ENCODE results near the gene MRPL48. TPM values are rescaled to one million over a fixed set of nuclear protein-coding genes. Genes with fewer than 3 reads are reported as not detected.

Gene MRPL48
- total and polyA plus RNA-seq, 4 donors = 12.6 to 34.1 (median 20.0) TPM

DNA sequence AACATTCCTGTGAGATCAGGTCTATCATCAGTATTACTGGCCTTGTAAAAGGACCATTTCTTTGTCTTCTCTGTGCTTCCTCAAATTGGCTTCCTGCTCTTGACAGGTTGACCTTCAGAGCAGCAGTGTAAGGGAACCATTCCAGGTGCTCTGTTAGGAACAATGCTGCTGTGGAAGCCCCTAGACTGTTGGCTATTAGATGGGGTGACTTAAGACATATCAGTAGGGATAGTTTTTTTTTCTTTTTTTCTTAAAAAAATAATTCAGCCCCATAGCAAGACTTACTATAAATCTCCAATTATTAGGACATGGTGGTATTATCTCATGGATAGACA is 51.4 kb downstream of the MRPL48 start:
- H3K36me3 ChIP-seq (ENCODE audit: control insufficient read depth in 4 of 4, insufficient read depth in 3 of 4, low read depth in 1 of 4, low read length in 3 of 4) = peaks cover 1 to 11% (median 6%) of the 10 kb centered on the region in 4 donors
- H3K27me3 ChIP-seq (ENCODE audit: control insufficient read depth in 4 of 4, insufficient read depth in 4 of 4, low read length in 3 of 4) = no peaks in the 10 kb centered on the region
- H3K9ac ChIP-seq (ENCODE audit: low read depth in 1 of 2, low read length in 2 of 2) = no peak overlapping the region
- DNase-seq (ENCODE audit: low spot score) = no peak
- no peak overlapping the region for H3K27ac ChIP-seq (ENCODE audit: low read depth in 1 of 2, low read length in 2 of 2)
- no peaks in the 10 kb centered on the region for H3K4me1 ChIP-seq (ENCODE audit: control insufficient read depth in 4 of 4, insufficient read depth in 4 of 4, low read length in 3 of 4)
- no peaks in the 10 kb centered on the region for H3K9me3 ChIP-seq (ENCODE audit: control insufficient read depth in 4 of 4, low read length in 3 of 4)
- H3K4me3 ChIP-seq (ENCODE audit: low read depth in 1 of 3, low read length in 3 of 3) = no peak overlapping the region
- TF ChIP-seq NR2F2 (IDR thresholded peaks at IDR 0.05) (no peak), HNF4G (IDR thresholded peaks at IDR 0.05) (no peak), SP1 (IDR thresholded peaks at IDR 0.05) (no peak), RXRA (IDR thresholded peaks at IDR 0.05) (no peak), TAF1 (conservative IDR thresholded peaks at IDR 0.05) (no peak), RAD21 (IDR thresholded peaks at IDR 0.05) (no peak)
- TF ChIP-seq, protein P1, sequence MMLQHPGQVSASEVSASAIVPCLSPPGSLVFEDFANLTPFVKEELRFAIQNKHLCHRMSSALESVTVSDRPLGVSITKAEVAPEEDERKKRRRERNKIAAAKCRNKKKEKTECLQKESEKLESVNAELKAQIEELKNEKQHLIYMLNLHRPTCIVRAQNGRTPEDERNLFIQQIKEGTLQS (IDR thresholded peaks at IDR 0.05) = no peak
- TF ChIP-seq, protein P2, sequence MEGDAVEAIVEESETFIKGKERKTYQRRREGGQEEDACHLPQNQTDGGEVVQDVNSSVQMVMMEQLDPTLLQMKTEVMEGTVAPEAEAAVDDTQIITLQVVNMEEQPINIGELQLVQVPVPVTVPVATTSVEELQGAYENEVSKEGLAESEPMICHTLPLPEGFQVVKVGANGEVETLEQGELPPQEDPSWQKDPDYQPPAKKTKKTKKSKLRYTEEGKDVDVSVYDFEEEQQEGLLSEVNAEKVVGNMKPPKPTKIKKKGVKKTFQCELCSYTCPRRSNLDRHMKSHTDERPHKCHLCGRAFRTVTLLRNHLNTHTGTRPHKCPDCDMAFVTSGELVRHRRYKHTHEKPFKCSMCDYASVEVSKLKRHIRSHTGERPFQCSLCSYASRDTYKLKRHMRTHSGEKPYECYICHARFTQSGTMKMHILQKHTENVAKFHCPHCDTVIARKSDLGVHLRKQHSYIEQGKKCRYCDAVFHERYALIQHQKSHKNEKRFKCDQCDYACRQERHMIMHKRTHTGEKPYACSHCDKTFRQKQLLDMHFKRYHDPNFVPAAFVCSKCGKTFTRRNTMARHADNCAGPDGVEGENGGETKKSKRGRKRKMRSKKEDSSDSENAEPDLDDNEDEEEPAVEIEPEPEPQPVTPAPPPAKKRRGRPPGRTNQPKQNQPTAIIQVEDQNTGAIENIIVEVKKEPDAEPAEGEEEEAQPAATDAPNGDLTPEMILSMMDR (IDR thresholded peaks at IDR 0.05; ENCODE audit: low read depth, low read length, missing input control) = no peak
- TF ChIP-seq, protein P3, sequence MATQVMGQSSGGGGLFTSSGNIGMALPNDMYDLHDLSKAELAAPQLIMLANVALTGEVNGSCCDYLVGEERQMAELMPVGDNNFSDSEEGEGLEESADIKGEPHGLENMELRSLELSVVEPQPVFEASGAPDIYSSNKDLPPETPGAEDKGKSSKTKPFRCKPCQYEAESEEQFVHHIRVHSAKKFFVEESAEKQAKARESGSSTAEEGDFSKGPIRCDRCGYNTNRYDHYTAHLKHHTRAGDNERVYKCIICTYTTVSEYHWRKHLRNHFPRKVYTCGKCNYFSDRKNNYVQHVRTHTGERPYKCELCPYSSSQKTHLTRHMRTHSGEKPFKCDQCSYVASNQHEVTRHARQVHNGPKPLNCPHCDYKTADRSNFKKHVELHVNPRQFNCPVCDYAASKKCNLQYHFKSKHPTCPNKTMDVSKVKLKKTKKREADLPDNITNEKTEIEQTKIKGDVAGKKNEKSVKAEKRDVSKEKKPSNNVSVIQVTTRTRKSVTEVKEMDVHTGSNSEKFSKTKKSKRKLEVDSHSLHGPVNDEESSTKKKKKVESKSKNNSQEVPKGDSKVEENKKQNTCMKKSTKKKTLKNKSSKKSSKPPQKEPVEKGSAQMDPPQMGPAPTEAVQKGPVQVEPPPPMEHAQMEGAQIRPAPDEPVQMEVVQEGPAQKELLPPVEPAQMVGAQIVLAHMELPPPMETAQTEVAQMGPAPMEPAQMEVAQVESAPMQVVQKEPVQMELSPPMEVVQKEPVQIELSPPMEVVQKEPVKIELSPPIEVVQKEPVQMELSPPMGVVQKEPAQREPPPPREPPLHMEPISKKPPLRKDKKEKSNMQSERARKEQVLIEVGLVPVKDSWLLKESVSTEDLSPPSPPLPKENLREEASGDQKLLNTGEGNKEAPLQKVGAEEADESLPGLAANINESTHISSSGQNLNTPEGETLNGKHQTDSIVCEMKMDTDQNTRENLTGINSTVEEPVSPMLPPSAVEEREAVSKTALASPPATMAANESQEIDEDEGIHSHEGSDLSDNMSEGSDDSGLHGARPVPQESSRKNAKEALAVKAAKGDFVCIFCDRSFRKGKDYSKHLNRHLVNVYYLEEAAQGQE (IDR thresholded peaks at IDR 0.05) = no peak

DNA sequence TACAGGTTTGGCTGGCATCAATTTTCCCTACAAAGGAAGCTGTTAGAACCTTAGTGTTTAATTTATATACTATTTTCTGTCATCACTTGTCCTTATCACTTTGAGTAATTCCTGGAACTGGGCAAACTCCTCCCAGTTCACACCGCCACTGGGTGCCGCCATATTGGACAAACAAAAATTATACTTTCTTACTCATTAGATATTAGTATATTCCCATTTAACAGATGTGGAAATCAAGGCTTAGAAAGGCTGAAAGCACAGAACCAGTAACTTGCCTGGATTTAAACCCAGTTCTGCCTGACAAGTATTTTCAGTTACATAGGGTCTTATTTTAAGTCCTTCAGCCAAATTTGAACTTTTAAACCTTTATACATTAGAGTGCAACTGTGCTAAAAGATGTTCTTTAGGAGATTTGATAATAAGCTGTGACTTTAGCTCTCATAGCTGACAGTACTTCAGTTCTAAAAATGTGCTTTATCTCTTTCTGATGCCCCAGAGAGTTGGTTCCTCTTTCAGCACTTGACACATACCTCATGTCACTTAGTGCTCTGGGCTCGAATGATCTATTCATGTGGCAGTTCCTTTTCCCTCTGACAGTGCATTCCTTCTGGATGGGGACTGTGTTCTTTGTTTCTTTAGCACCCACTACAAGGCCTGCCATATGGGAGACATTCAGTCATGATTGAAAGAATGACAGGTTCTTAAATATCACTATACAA is 63.5 kb downstream of the MRPL48 start:
- H3K9me3 ChIP-seq (ENCODE audit: control insufficient read depth in 4 of 4, low read length in 3 of 4) = no peaks in the 10 kb centered on the region
- peaks cover 0 to 6% (median 2%) of the 10 kb centered on the region in 4 donors for H3K36me3 ChIP-seq (ENCODE audit: control insufficient read depth in 4 of 4, insufficient read depth in 3 of 4, low read depth in 1 of 4, low read length in 3 of 4)
- H3K9ac ChIP-seq (ENCODE audit: low read depth in 1 of 2, low read length in 2 of 2) = no peak overlapping the region
- 93% methylated on average over 3 of the region's 3 CpGs for WGBS
- no peaks in the 10 kb centered on the region for H3K4me1 ChIP-seq (ENCODE audit: control insufficient read depth in 4 of 4, insufficient read depth in 4 of 4, low read length in 3 of 4)
- H3K27ac ChIP-seq (ENCODE audit: low read depth in 1 of 2, low read length in 2 of 2) = no peak overlapping the region
- H3K27me3 ChIP-seq (ENCODE audit: control insufficient read depth in 4 of 4, insufficient read depth in 4 of 4, low read length in 3 of 4) = no peaks in the 10 kb centered on the region
- H3K4me3 ChIP-seq (ENCODE audit: low read depth in 1 of 3, low read length in 3 of 3) = no peak overlapping the region
- DNase-seq (ENCODE audit: low spot score) = no peak
- TF ChIP-seq, protein P4, sequence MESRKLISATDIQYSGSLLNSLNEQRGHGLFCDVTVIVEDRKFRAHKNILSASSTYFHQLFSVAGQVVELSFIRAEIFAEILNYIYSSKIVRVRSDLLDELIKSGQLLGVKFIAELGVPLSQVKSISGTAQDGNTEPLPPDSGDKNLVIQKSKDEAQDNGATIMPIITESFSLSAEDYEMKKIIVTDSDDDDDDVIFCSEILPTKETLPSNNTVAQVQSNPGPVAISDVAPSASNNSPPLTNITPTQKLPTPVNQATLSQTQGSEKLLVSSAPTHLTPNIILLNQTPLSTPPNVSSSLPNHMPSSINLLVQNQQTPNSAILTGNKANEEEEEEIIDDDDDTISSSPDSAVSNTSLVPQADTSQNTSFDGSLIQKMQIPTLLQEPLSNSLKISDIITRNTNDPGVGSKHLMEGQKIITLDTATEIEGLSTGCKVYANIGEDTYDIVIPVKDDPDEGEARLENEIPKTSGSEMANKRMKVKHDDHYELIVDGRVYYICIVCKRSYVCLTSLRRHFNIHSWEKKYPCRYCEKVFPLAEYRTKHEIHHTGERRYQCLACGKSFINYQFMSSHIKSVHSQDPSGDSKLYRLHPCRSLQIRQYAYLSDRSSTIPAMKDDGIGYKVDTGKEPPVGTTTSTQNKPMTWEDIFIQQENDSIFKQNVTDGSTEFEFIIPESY (IDR thresholded peaks at IDR 0.05) = no peak
- TF ChIP-seq, protein P1 (IDR thresholded peaks at IDR 0.05) = no peak
- TF ChIP-seq YY1 (IDR thresholded peaks at IDR 0.05) (no peak), FOXA1 (IDR thresholded peaks at IDR 0.05) (no peak), RAD21 (IDR thresholded peaks at IDR 0.05) (no peak), JUND (IDR thresholded peaks at IDR 0.05) (no peak), EGR1 (IDR thresholded peaks at IDR 0.05; ENCODE audit: low read depth in 2 of 2) (no peak), HNF4G (IDR thresholded peaks at IDR 0.05) (no peak), GABPA (IDR thresholded peaks at IDR 0.05 in 1 of 2, conservative IDR thresholded peaks at IDR 0.05 in 1 of 2) (no peak), HNF4A (conservative IDR thresholded peaks at IDR 0.05) (no peak), RXRA (IDR thresholded peaks at IDR 0.05) (no peak)
- TF ChIP-seq, protein P5, sequence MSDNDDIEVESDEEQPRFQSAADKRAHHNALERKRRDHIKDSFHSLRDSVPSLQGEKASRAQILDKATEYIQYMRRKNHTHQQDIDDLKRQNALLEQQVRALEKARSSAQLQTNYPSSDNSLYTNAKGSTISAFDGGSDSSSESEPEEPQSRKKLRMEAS (IDR thresholded peaks at IDR 0.05) = no peak
- TF ChIP-seq, protein P2 (IDR thresholded peaks at IDR 0.05; ENCODE audit: low read depth, low read length, missing input control) = no peak
- TF ChIP-seq, protein P3 (IDR thresholded peaks at IDR 0.05) = no peak
